A549 (cell line): ENCODE data around the gene BOLA3.

Experiments used
- CHD2 ChIP-seq: fragments of 150-350 bp; IDR thresholded peaks from 2 replicates; pipeline ENCODE4 v1.6.1; 2014; ENCODE audit warnings: low read length; ENCODE audit not compliant: partially characterized antibody
- CTCF ChIP-seq: fragments of >200 bp; sonication (Bioruptor Twin); formaldehyde crosslinking; IDR thresholded peaks from 3 replicates; pipeline ENCODE4 v1.5.1; 2016
- EP300 ChIP-seq, 2 experiments: fragments of >200 bp; sonication (Bioruptor Twin); formaldehyde crosslinking; IDR thresholded peaks; 2 replicates in 1 of 2; 3 replicates in 1 of 2; pipeline ENCODE4 v1.6.1; 2016 to 2017
- POLR2A ChIP-seq: IDR thresholded peaks from 2 replicates; pipeline ENCODE4 v1.6.1; 2012; ENCODE audit warnings: mild to moderate bottlenecking, low read length
- RCOR1 ChIP-seq: fragments of 150-350 bp; IDR thresholded peaks from 2 replicates; pipeline ENCODE4 v1.6.1; 2014; ENCODE audit warnings: antibody characterized with exemption, low read length, low read depth
- REST ChIP-seq: fragments of 200-600 bp; sonication (generic); IDR thresholded peaks from 2 replicates; pipeline ENCODE4 v1.6.1; 2016; ENCODE audit warnings: antibody characterized with exemption, mild to moderate bottlenecking, moderate library complexity
- RFX5 ChIP-seq: fragments of 450-650 bp; IDR thresholded peaks from 2 replicates; pipeline ENCODE4 v1.7.1; 2014; ENCODE audit warnings: antibody characterized with exemption, mild to moderate bottlenecking, moderate library complexity
- SMC3 ChIP-seq: fragments of >200 bp; sonication (Bioruptor Twin); formaldehyde crosslinking; IDR thresholded peaks from 3 replicates; pipeline ENCODE4 v1.6.1; 2018; ENCODE audit warnings: inconsistent platforms
- SREBF2 ChIP-seq: fragments of 450-650 bp; IDR thresholded peaks from 2 replicates; pipeline ENCODE4 v1.6.1; 2014; ENCODE audit warnings: mild to moderate bottlenecking, moderate library complexity

GRCh38 chr2:74179063-74179865 lies 31.6 kb upstream of the BOLA3 start:
- no peak for TF ChIP-seq SMC3
- no peak; the same call in 2 of the 3 replicates for TF ChIP-seq CTCF
- no peak for TF ChIP-seq RCOR1
- no peak for TF ChIP-seq CHD2
- peak; percentile 68; the same call in 1 of the 2 replicates for TF ChIP-seq POLR2A
- no peak for TF ChIP-seq EP300 (IDR thresholded peaks at IDR 0.05)
- TF ChIP-seq SREBF2, result no peak
- no peak for TF ChIP-seq REST
- TF ChIP-seq RFX5, result no peak
